A549 treated with CORT108297 at 1 μM for 4 hours (cell line): ENCODE results near the gene FOXJ1. TPM values are rescaled to one million over a fixed set of nuclear protein-coding genes. Genes with fewer than 3 reads are reported as not detected.

Source experiments
- total RNA-seq: library from RNA; stranded (reverse); fragments of 200-300 nt; extraction: Qiagen RNA extraction; gene quantifications from 5 replicates; pipeline ENCODE4 v1.2.3, GENCODE V29; 2022

Gene FOXJ1, protein sequence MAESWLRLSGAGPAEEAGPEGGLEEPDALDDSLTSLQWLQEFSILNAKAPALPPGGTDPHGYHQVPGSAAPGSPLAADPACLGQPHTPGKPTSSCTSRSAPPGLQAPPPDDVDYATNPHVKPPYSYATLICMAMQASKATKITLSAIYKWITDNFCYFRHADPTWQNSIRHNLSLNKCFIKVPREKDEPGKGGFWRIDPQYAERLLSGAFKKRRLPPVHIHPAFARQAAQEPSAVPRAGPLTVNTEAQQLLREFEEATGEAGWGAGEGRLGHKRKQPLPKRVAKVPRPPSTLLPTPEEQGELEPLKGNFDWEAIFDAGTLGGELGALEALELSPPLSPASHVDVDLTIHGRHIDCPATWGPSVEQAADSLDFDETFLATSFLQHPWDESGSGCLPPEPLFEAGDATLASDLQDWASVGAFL
- 0.21 to 0.50 TPM (median 0.40 TPM) in 5 replicates for total RNA-seq

DNA sequence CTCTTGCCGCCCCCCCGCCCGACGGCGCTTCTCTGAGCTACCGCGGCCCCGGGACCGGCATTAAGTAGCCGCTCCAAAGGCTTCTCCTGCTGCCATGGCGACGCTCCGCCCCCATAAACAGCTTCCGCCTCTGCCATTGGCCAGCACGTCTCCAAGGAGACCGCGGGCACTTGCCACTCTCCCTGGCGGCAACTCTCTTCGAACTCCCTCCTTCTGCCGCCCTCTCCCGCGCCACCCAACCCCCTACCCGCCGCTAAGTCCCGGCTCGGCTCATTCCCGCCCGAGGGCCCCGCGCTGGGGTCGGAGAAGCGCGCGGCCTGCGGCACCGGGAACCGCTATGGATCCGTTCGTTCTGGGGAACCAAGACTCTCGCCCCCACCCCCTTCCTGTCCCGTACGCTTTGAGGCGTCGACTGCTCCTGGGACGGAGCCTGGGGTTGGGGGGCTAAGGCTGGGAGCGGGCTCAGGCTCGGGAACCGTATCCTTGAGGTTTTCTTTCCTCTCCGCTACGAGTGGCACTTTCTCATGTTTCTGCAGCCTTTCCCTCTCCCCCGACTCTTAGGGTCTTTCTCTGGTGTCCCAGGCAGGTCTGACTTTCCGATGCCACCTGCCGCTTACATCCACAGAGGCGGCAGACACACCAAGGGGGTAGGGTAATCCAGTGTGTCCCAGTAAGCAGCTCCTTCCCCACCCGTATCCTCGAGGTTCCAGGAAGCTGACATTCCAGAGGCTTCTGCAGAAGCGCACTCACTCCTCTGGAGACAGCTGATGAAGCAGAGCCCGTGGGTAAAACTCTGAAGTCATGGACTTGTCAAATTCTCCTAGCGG, at the start of gene FOXJ1:
Gene FOXJ1, minus strand, starts transcription at position 34 of the 827 bp plus-strand sequence. CDS start 850 bp downstream, outside the sequence.

GRCh38 chr17:76103274-76104139, 37.5 kb downstream of the FOXJ1 start, which contains the start of gene EXOC7:
TSS of gene EXOC7 (minus strand) at chr17:76103787. CDS start at chr17:76103692, 95 bp downstream.

Other genes starting within 250 kb of the FOXJ1 start
- gene TRIM65, start 244.3 kb downstream of the FOXJ1 start, total RNA-seq: 28.5 to 44.5 TPM (median 38.4 TPM) in 5 replicates
- gene MRPL38, start 236.4 kb downstream of the FOXJ1 start, total RNA-seq: 89.3 to 135 TPM (median 123 TPM) in 5 replicates
- gene FBF1, start 200.2 kb downstream of the FOXJ1 start, total RNA-seq: 5.3 to 10.9 TPM (median 9.6 TPM) in 5 replicates
- gene ACOX1, start 162.1 kb downstream of the FOXJ1 start, total RNA-seq: 13.5 to 18.0 TPM (median 15.8 TPM) in 5 replicates
- 20.9 to 27.4 TPM (median 26.0 TPM) in 5 replicates for gene TEN1, start 162.0 kb downstream of the FOXJ1 start, total RNA-seq
- 3.0 to 5.5 TPM (median 5.4 TPM) in 5 replicates for gene CDK3, start 140.4 kb downstream of the FOXJ1 start, total RNA-seq
- gene EVPL, start 113.9 kb downstream of the FOXJ1 start, total RNA-seq: 12.0 to 19.5 TPM (median 18.2 TPM) in 5 replicates
- gene SRP68, start 68.7 kb downstream of the FOXJ1 start, total RNA-seq: 80.7 to 88.7 TPM (median 82.3 TPM) in 5 replicates
- gene GALR2, start 66.5 kb downstream of the FOXJ1 start, total RNA-seq: 0.53 to 2.2 TPM (median 1.5 TPM) in 5 replicates
- gene ZACN, start 62.1 kb downstream of the FOXJ1 start, total RNA-seq: 0.16 to 0.35 TPM (median 0.29 TPM) in 5 replicates
- 55.3 to 69.2 TPM (median 63.5 TPM) in 5 replicates for gene EXOC7, start 37.5 kb downstream of the FOXJ1 start, total RNA-seq
- 5.1 to 6.0 TPM (median 5.7 TPM) in 5 replicates for gene RNF157, start 99.2 kb upstream of the FOXJ1 start, total RNA-seq
- gene UBALD2, start 124.1 kb upstream of the FOXJ1 start, total RNA-seq: 43.1 to 93.0 TPM (median 88.6 TPM) in 5 replicates
- gene QRICH2, start 167.0 kb upstream of the FOXJ1 start, total RNA-seq: 0.83 to 1.7 TPM (median 1.2 TPM) in 5 replicates
- gene PRPSAP1, start 212.7 kb upstream of the FOXJ1 start, total RNA-seq: 53.3 to 68.3 TPM (median 63.3 TPM) in 5 replicates
- gene SPHK1, start 243.4 kb upstream of the FOXJ1 start, total RNA-seq: 41.3 to 64.7 TPM (median 57.3 TPM) in 5 replicates